Measurements from ENCODE around the gene NPY4R. TPM values are rescaled to one million over a fixed set of nuclear protein-coding genes. Genes with fewer than 3 reads are reported as not detected.
"Not testable (repeated sequence)": the region's sequence is repeated elsewhere in the genome, so short reads cannot be mapped to it uniquely, and the experiment has no call there.

The NPY4R gene
- total RNA-seq, 1 experiment from 2014 or later = not detected

DNA sequence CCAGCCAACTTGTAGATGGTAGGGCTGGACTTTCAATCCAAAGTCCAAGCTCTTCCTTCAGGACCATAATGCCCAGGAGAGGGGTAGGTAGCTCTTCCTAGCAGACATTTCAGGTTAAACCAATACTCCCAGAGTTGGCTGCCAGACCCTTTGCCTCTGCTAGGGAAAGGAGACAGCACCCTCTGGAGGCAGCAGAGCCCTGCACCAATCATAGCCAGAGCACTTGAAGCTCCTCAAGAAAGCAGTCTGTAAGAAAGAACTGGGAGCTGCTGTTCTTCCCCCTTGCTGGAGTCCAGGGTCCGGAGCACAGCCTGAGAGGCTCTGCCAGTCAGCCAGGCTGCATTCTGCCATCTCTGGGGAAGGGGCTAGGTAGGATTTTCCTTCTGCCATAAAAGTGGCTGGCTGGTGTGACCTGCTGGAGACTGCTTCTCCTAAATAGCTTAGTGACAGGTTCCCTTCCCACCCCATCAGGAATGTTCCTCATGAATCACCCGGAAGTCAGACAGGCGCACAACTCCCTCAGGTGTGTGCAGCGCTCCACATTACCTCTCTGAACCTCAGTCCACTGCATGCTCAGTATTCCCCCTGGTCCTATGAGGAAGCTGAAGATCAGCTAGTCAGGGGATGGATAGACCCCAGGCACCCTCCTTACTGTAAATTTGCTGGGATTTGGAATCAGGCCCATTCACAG, 2.5 kb upstream of the NPY4R start:
- in situ Hi-C loops (cut with HindIII; ENCODE audit: low pct_unique_long_range_greater_than_20kb, low sequenced_read_pairs); DNase-seq (ENCODE audit: low read depth, low spot score): not testable (repeated sequence)

- in situ Hi-C loops (cut with HindIII; ENCODE audit: low pct_unique_long_range_greater_than_20kb, low sequenced_read_pairs) = not testable (repeated sequence)
Measured at GRCh38 chr10:46463608-46464007, 2.1 kb downstream of the NPY4R start.

DNA sequence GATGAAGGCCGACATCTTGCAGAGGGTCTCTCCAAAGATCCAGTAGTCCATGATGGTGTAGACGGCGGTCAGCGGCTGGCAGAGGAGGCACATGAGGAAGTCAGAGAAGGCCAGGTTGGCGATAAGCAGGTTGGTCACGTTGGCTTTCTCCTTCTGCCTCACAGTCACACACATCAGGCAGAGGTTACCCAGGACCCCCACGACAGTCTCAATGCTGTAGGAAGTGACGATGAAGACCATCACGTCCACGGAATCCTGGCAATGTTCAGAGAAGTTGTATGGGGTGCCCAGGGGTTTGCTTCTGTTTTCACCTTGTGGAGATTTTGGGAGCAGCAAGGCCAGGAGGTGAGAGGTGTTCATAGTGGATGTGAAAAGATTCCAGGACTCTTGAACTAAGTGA, 3.5 kb downstream of the NPY4R start:
- in situ Hi-C loops (cut with HindIII; ENCODE audit: low pct_unique_long_range_greater_than_20kb, low sequenced_read_pairs); DNase-seq (ENCODE audit: low read depth, low spot score): not testable (repeated sequence)

More at GRCh38 chr10:46463608-46464007, 2.1 kb downstream of the NPY4R start:
- DNase-seq (ENCODE audit: low read depth, low spot score) = not testable (repeated sequence)

DNA sequence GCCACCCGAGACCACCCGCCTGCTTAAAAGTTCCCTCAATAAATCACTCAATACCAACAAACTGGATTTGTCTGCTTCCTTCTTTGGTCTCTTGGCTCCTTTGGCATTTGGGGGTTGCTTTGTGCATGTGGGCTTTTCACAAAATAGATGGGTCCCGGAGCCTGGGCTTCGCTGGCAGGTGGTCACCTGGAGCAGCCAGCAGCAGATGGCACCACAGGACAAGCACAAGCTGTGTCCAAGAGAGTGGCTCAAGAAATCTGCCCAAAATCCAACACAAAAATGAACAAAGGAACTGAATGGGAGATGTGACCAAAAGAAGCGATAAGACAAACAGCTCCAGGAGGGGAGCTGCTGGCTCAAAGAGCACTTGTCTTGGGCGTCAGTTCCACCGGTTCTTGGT, 6.2 kb downstream of the NPY4R start:
- in situ Hi-C loops (cut with HindIII; ENCODE audit: low pct_unique_long_range_greater_than_20kb, low sequenced_read_pairs); DNase-seq (ENCODE audit: low read depth, low spot score): not testable (repeated sequence)

- in situ Hi-C loops (cut with HindIII; ENCODE audit: low pct_unique_long_range_greater_than_20kb, low sequenced_read_pairs); DNase-seq (ENCODE audit: low read depth, low spot score): not testable (repeated sequence)
Measured at GRCh38 chr10:46457071-46457470, 8.7 kb downstream of the NPY4R start.

- in situ Hi-C loops (cut with HindIII; ENCODE audit: low pct_unique_long_range_greater_than_20kb, low sequenced_read_pairs); DNase-seq (ENCODE audit: low read depth, low spot score): not testable (repeated sequence)
Measured at GRCh38 chr10:46455992-46456391, 9.8 kb downstream of the NPY4R start.

- in situ Hi-C loops (cut with HindIII; ENCODE audit: low pct_unique_long_range_greater_than_20kb, low sequenced_read_pairs); DNase-seq (ENCODE audit: low read depth, low spot score): not testable (repeated sequence)
Measured at GRCh38 chr10:46451365-46451764, 14.4 kb downstream of the NPY4R start.

GRCh38 chr10:46450829-46451228, 14.9 kb downstream of the NPY4R start:
- in situ Hi-C loops (cut with HindIII; ENCODE audit: low pct_unique_long_range_greater_than_20kb, low sequenced_read_pairs); DNase-seq (ENCODE audit: low read depth, low spot score): not testable (repeated sequence)

DNA sequence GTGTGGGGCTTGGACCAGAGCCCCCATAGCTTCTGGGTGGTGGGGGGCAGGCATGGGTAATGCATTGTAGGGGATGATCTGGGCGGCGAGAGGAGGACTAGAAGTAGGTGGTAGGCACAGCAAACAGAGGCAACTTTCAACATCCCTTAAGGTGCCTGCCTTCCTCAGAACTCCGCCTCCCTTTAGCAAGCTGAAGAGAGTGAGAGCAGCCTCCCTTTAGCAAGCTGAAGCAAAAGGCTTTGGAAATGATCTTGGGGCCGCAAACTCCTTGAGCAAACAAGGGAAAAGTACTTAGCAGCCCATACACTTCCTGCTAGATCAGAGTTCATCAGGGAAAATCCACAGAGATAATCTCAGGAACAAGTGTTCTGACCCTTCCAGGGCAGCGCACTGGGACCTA, 18.3 kb downstream of the NPY4R start:
- DNase-seq (ENCODE audit: low read depth, low spot score); in situ Hi-C loops (cut with HindIII; ENCODE audit: low pct_unique_long_range_greater_than_20kb, low sequenced_read_pairs): not testable (repeated sequence)

- in situ Hi-C loops (cut with HindIII; ENCODE audit: low pct_unique_long_range_greater_than_20kb, low sequenced_read_pairs); DNase-seq (ENCODE audit: low read depth, low spot score): not testable (repeated sequence)
Measured at GRCh38 chr10:46445389-46446122, 20.2 kb downstream of the NPY4R start.

- DNase-seq (ENCODE audit: low read depth, low spot score); in situ Hi-C loops (cut with HindIII; ENCODE audit: low pct_unique_long_range_greater_than_20kb, low sequenced_read_pairs): not testable (repeated sequence)
Measured at GRCh38 chr10:46443422-46443821, 22.3 kb downstream of the NPY4R start.

GRCh38 chr10:46442706-46443275, 23.0 kb downstream of the NPY4R start:
- in situ Hi-C loops (cut with HindIII; ENCODE audit: low pct_unique_long_range_greater_than_20kb, low sequenced_read_pairs) = not testable (repeated sequence)

DNA sequence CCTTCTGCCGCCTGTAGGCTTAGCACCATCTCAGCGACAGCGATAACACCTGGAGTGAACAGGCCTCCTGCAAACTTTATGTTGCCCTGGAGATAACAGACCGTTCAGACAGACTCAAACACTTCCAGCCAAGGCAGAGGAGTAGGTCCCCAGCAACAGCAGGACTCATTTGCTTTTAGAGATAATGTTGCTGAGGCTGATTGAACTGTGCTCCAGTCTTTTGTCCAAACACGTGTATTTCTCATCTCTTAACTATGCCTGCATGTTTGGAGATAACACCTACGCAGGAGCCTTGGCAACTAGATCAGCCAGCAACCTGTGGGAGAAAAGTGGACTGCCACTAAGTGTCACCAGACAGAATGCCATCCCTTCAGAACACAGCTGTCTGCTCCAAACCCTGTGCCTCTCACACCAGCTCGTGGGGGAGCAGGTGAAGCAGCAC, 23.9 kb downstream of the NPY4R start:
- in situ Hi-C loops (cut with HindIII; ENCODE audit: low pct_unique_long_range_greater_than_20kb, low sequenced_read_pairs); DNase-seq (ENCODE audit: low read depth, low spot score): not testable (repeated sequence)

More at GRCh38 chr10:46442706-46443275, 23.0 kb downstream of the NPY4R start:
- DNase-seq (ENCODE audit: low read depth, low spot score) = not testable (repeated sequence)

GRCh38 chr10:46440942-46441341, 24.8 kb downstream of the NPY4R start:
- in situ Hi-C loops (cut with HindIII; ENCODE audit: low pct_unique_long_range_greater_than_20kb, low sequenced_read_pairs); DNase-seq (ENCODE audit: low read depth, low spot score): not testable (repeated sequence)

GRCh38 chr10:46423550-46423949, 42.2 kb downstream of the NPY4R start:
- DNase-seq (ENCODE audit: low read depth, low spot score); in situ Hi-C loops (cut with HindIII; ENCODE audit: low pct_unique_long_range_greater_than_20kb, low sequenced_read_pairs): not testable (repeated sequence)

DNA sequence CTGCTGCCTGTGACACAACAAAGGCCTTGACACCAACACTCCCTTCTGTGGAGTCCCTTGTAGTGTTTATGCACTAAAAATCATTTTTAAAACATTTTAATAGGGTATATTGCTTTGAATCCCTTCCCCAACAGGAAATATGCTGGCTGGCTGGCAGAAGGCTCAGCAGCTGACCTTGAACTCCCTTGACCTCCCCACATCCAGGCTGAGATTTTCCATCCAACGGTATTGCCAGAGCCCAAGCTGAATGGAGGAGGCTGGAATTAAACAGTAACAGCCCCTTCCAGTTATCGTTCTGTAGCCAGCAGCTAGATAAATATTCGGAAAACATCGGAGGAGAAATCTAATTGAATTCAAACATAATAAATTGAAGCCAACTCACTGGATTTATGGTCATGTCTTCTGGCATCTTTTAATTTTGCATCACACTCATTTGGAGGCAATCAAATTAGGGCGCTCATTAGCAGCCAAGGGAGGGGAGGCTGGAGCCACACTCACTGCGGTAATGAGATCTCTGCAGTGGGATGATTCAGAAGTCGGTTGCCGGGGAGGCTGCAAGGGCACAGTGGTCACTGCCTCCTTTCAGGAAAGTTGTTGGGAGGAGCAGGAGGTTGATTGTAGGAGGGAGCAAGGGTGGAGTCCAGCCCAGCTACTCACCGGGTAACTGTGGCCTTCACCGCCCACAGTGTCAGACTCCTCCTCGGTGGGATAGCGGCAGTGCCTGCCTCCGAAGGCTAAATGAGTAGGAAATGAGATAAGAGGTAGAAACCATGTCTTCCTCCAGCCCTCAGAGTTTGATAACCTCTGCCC, 46.0 kb downstream of the NPY4R start:
- DNase-seq (ENCODE audit: low read depth, low spot score); in situ Hi-C loops (cut with HindIII; ENCODE audit: low pct_unique_long_range_greater_than_20kb, low sequenced_read_pairs): not testable (repeated sequence)

- DNase-seq (ENCODE audit: low read depth, low spot score); in situ Hi-C loops (cut with HindIII; ENCODE audit: low pct_unique_long_range_greater_than_20kb, low sequenced_read_pairs): not testable (repeated sequence)
Measured at GRCh38 chr10:46418283-46418682, 47.5 kb downstream of the NPY4R start.

Measured in SK-MEL-5 (cell line).